ENCODE measurements around the gene VTI1A. TPM values are rescaled to one million over a fixed set of nuclear protein-coding genes. Genes with fewer than 3 reads are reported as not detected.

VTI1A gene
- total and polyA plus RNA-seq, 2 of the 8 experiments (the other 6 are each of a cell fraction or from before 2014, with no cell fraction given), result 6.0 to 20.0 TPM

- Histone ChIP-seq H2BK5ac (ENCODE audit: low read depth, low read length) (no peak overlapping the region), H4K20me1 (replicated peaks in 1 of 2; ENCODE audit: control insufficient read depth in 1 of 2, insufficient read depth in 2 of 2, low read length in 2 of 2) (peaks cover 0 to 2% of the 10 kb centered on the region in 2 experiments), H2AFZ (ENCODE audit: low read length) (no peak overlapping the region), H3K56ac (replicated peaks; ENCODE audit: insufficient read length, low read depth, low read length) (no peak overlapping the region), H3K27ac (ENCODE audit: low read depth, low read length) (no peak overlapping the region), H3K4me3 (ENCODE audit: extremely low read depth in 1 of 4, insufficient read depth in 2 of 4, low read depth in 3 of 4, low read length in 4 of 4) (no peak overlapping the region), H4K5ac (ENCODE audit: insufficient read length, low read depth, low read length) (no peak overlapping the region), H3K27me3 (replicated peaks in 1 of 4; ENCODE audit: control insufficient read depth in 3 of 4, extremely low read depth in 1 of 4, insufficient read depth in 3 of 4, low read length in 3 of 4) (no peaks in the 10 kb centered on the region), H3K79me2 (ENCODE audit: control insufficient read depth in 1 of 2, insufficient read depth in 2 of 2, low read length in 2 of 2) (no peaks in the 10 kb centered on the region), H3K23ac (ENCODE audit: insufficient read length) (no peak overlapping the region), H3K36me3 (ENCODE audit: control insufficient read depth in 2 of 4, insufficient read depth in 4 of 4, low read length in 3 of 4) (no peaks in the 10 kb centered on the region; a peak in 2 of 8 replicates), H3K14ac (ENCODE audit: insufficient read length) (no peak overlapping the region), H2AK5ac (ENCODE audit: low read depth, low read length) (no peak overlapping the region), H3K23me2 (ENCODE audit: low read depth, low read length) (no peaks in the 10 kb centered on the region), H2BK20ac (ENCODE audit: low read length) (no peak overlapping the region), H3K4ac (replicated peaks; ENCODE audit: insufficient read length, low read depth, low read length) (no peak overlapping the region), H3K9me3 (ENCODE audit: insufficient read depth in 2 of 2, low read depth in 1 of 2, low read length in 1 of 2) (no peaks in the 10 kb centered on the region), H2BK12ac (ENCODE audit: low read depth, low read length) (no peak overlapping the region), H2BK120ac (replicated peaks; ENCODE audit: low read depth, low read length) (no peak overlapping the region), H3K9ac (replicated peaks in 1 of 4; ENCODE audit: extremely low read depth in 1 of 4, low read depth in 3 of 4, low read length in 3 of 4) (no peak overlapping the region), H3K18ac (ENCODE audit: extremely low read depth, low read length) (no peak overlapping the region), H3K79me1 (ENCODE audit: low read depth, low read length) (no peaks in the 10 kb centered on the region), H4K91ac (replicated peaks; ENCODE audit: insufficient read length, low read length) (no peak overlapping the region), H3K4me2 (ENCODE audit: insufficient read depth in 1 of 2, low read depth in 2 of 2, low read length in 2 of 2) (no peak overlapping the region), H3K4me1 (replicated peaks in 1 of 4; ENCODE audit: control insufficient read depth in 3 of 4, insufficient read depth in 4 of 4, low read length in 3 of 4) (no peaks in the 10 kb centered on the region; a peak in 1 of 7 replicates), H2BK15ac (ENCODE audit: low read length) (no peak overlapping the region), H4K8ac (ENCODE audit: extremely low read depth, insufficient read depth, low read length) (no peak overlapping the region)
- CTCF ChIA-PET (ENCODE audit: partially characterized antibody), result no interaction called here
- POLR2A ChIA-PET (ENCODE audit: partially characterized antibody), result no interaction called here
- FAIRE-seq (no peak), DNase-seq (ENCODE audit: low read depth in 1 of 2, low spot score in 2 of 2) (no peak)
- WGBS, 2 experiments (ENCODE audit: extremely low coverage in 1 of 2, insufficient coverage in 1 of 2, insufficient read length in 1 of 2, insufficient replicate concordance in 2 of 2, low coverage in 1 of 2, low lambda C conversion rate in 2 of 2, missing lambda C conversion rate in 1 of 2), result 85% methylated on average over 7 of the region's 7 CpGs; no CpG with 5 or more reads in 1 of the 2 experiments
- no peak for TF ChIP-seq PHF8 (conservative IDR thresholded peaks at IDR 0.05; ENCODE audit: low read depth, low read length)
- TF ChIP-seq CTCF (IDR thresholded peaks at IDR 0.05; ENCODE audit: control extremely low read depth in 1 of 3, insufficient read depth in 1 of 3, low read depth in 1 of 3, low read length in 3 of 3), result no peak
- TF ChIP-seq ATF3 (IDR thresholded peaks at IDR 0.05; ENCODE audit: insufficient read depth, low read depth, low read length), result no peak
- no peak for TF ChIP-seq SP4 (IDR thresholded peaks at IDR 0.05; ENCODE audit: low read length)
- TF ChIP-seq SAP30 (IDR thresholded peaks at IDR 0.05; ENCODE audit: insufficient read depth, insufficient replicate concordance, low read length), result no peak
- no peak for TF ChIP-seq YY1 (IDR thresholded peaks at IDR 0.05; ENCODE audit: low read depth, low read length)
- no peak for TF ChIP-seq ATF2 (IDR thresholded peaks at IDR 0.05; ENCODE audit: low read length)
- TF ChIP-seq EGR1 (IDR thresholded peaks at IDR 0.05; ENCODE audit: borderline replicate concordance, low read depth, low read length), result no peak
- TF ChIP-seq BACH1 (IDR thresholded peaks at IDR 0.05; ENCODE audit: low read length), result no peak
- no peak for TF ChIP-seq BCL11A (IDR thresholded peaks at IDR 0.05; ENCODE audit: low read depth in 2 of 2, low read length in 2 of 2)
Observed at GRCh38 chr10:112538168-112538567, 91.2 kb downstream of the VTI1A start.
